HepG2 (cell line): ENCODE measurements around the gene CFAP73. TPM values are rescaled to one million over a fixed set of nuclear protein-coding genes. Genes with fewer than 3 reads are reported as not detected.

Source experiments
- DZIP1 ChIP-seq: sonication (generic); formaldehyde crosslinking; IDR thresholded peaks from 2 replicates; pipeline ENCODE4 v1.5.0; 2020; ENCODE audit warnings: mild to moderate bottlenecking, missing genetic modification reagents
- HES4 ChIP-seq: sonication (generic); formaldehyde crosslinking; IDR thresholded peaks from 2 replicates; pipeline ENCODE4 v1.9.0; 2021; ENCODE audit warnings: mild to moderate bottlenecking, missing genetic modification reagents, borderline replicate concordance
- PRDM15 ChIP-seq: sonication (generic); formaldehyde crosslinking; IDR thresholded peaks from 2 replicates; pipeline ENCODE4 v1.4.0; 2020; ENCODE audit warnings: missing genetic modification reagents
- RAD21 ChIP-seq: fragments of 450-650 bp; formaldehyde crosslinking; IDR thresholded peaks from 2 replicates; pipeline ENCODE4 v1.5.0; 2020; ENCODE audit warnings: mild to moderate bottlenecking
- SP140L ChIP-seq: sonication (generic); formaldehyde crosslinking; IDR thresholded peaks from 2 replicates; pipeline ENCODE4 v1.4.0; 2020; ENCODE audit warnings: missing genetic modification reagents, borderline replicate concordance
- U2AF2 ChIP-seq: fragments of 200-400 bp; formaldehyde crosslinking; IDR thresholded peaks from 2 replicates; pipeline ENCODE4 v1.6.1; 2017; ENCODE audit warnings: low read depth, mild to moderate bottlenecking, low read length
- ZBTB43 ChIP-seq: sonication (generic); formaldehyde crosslinking; conservative IDR thresholded peaks from 2 replicates; pipeline ENCODE4 v1.4.0; 2020; ENCODE audit warnings: missing genetic modification reagents
- ZNF362 ChIP-seq: sonication (generic); formaldehyde crosslinking; IDR thresholded peaks from 2 replicates; pipeline ENCODE4 v1.4.0; 2020; ENCODE audit warnings: missing genetic modification reagents, mild to moderate bottlenecking, borderline replicate concordance
- ZNF576 ChIP-seq: sonication (generic); formaldehyde crosslinking; IDR thresholded peaks from 2 replicates; pipeline ENCODE4 v1.4.0; 2020; ENCODE audit warnings: mild to moderate bottlenecking, missing genetic modification reagents
- ZNF646 ChIP-seq: sonication (generic); formaldehyde crosslinking; IDR thresholded peaks from 2 replicates; pipeline ENCODE4 v1.9.0; 2021; ENCODE audit warnings: mild to moderate bottlenecking, missing genetic modification reagents
- ZNF782 ChIP-seq: sonication (generic); formaldehyde crosslinking; IDR thresholded peaks from 2 replicates; pipeline ENCODE4 v1.4.0; 2020; ENCODE audit warnings: missing genetic modification reagents, mild to moderate bottlenecking, borderline replicate concordance
- ZSCAN9 ChIP-seq: IDR thresholded peaks from 2 replicates; pipeline ENCODE4 v1.6.1; 2016; ENCODE audit warnings: borderline replicate concordance
- polyA plus RNA-seq, 8 experiments: library from polyadenylated mRNA; depleted of rRNA in 3 of 8; stranded (reverse) in 7 of 8; unstranded in 1 of 8; fragments of >200 nt; fragmentation: Illumina TruSeq in 4 of 8; extraction: Trizol in 4 of 8; gene quantifications; 2 replicates each; pipeline versions ENCODE4 v1.2.1 to v1.2.3, GENCODE V29; 2011 to 2016; ENCODE audit warnings: low read depth in 4 of 8, missing spikeins in 1 of 8, mixed read lengths in 1 of 8; ENCODE audit not compliant: insufficient read depth in 1 of 8
- total RNA-seq, 5 experiments: library from RNA; depleted of rRNA; stranded (reverse); fragments of >200 nt; fragmentation: Illumina TruSeq; extraction: Trizol; gene quantifications; 2 replicates each; pipeline ENCODE4 v1.2.3, GENCODE V29; 2016; ENCODE audit warnings: low read depth in 1 of 5

Gene CFAP73
- total and polyA plus RNA-seq, 2 of the 13 experiments (the other 11 are each of a cell fraction or from before 2014, with no cell fraction given): not detected

GRCh38 chr12:113184900-113185179, 35.3 kb downstream of the CFAP73 start (continued):
- TF ChIP-seq ZNF576 (CRISPR knock-in tag): no peak
- no peak for TF ChIP-seq DZIP1
- no peak for TF ChIP-seq SP140L (CRISPR knock-in tag)
- TF ChIP-seq HES4 (CRISPR knock-in tag): no peak
- no peak for TF ChIP-seq RAD21 (CRISPR knock-in tag)
- no peak for TF ChIP-seq ZNF782 (CRISPR knock-in tag)
- no peak for TF ChIP-seq ZNF362
- TF ChIP-seq ZNF646: no peak
- no peak for TF ChIP-seq U2AF2
- no peak for TF ChIP-seq ZSCAN9
- peak; percentile 66; the same call in 1 of the 2 replicates for TF ChIP-seq PRDM15 (CRISPR knock-in tag)
- TF ChIP-seq ZBTB43 (CRISPR knock-in tag): 0 out of 2 replicates have a peak, but pooled peaks have one; percentile 16
